Stomach smooth muscle (tissue), 2 donors: ENCODE measurements around the gene FAF1.

ENCODE experiments used
- H3K27ac ChIP-seq: one replicate; pipeline ENCODE4 v1.7.0; 2013; ENCODE audit warnings: mild to moderate bottlenecking, low read length, inconsistent platforms
- H3K27me3 ChIP-seq, 2 donors: one replicate each; pipeline ENCODE4 v1.7.0; 2013; ENCODE audit warnings: low read length in 2 of 2; ENCODE audit not compliant: insufficient read depth in 2 of 2, control insufficient read depth in 1 of 2
- H3K36me3 ChIP-seq, 2 donors: one replicate each; pipeline ENCODE4 v1.7.0; 2013; ENCODE audit warnings: low read length in 2 of 2; ENCODE audit not compliant: control insufficient read depth in 2 of 2, insufficient read depth in 2 of 2
- H3K4me1 ChIP-seq: one replicate; pipeline ENCODE4 v1.7.0; 2013; ENCODE audit warnings: low read length; ENCODE audit not compliant: control insufficient read depth, insufficient read depth
- H3K4me3 ChIP-seq, 2 donors: one replicate each; pipeline ENCODE4 v1.7.0; 2013; ENCODE audit warnings: low read length in 2 of 2
- H3K9ac ChIP-seq, 2 donors: one replicate each; pipeline ENCODE4 v1.7.0; 2013; ENCODE audit warnings: low read length in 2 of 2, mild to moderate bottlenecking in 1 of 2
- H3K9me3 ChIP-seq, 2 donors: one replicate each; pipeline ENCODE4 v1.7.0; 2013; ENCODE audit warnings: low read length in 2 of 2; ENCODE audit not compliant: control insufficient read depth in 2 of 2
- donor health status: healthy.
- donor health status: Pancreatic carcinoma.

Gene FAF1

GRCh38 chr1:50667710-50668356, 292.2 kb downstream of the FAF1 start:
- Histone ChIP-seq H3K4me3 (no peak overlapping the region), H3K36me3 (no peaks in the 10 kb centered on the region), H3K9me3 (no peaks in the 10 kb centered on the region), H3K27me3 (no peaks in the 10 kb centered on the region), H3K27ac (no peak overlapping the region), H3K4me1 (no peaks in the 10 kb centered on the region), H3K9ac (no peak overlapping the region)

GRCh38 chr1:50667272-50667671, 292.8 kb downstream of the FAF1 start:
- H3K4me1 ChIP-seq: no peaks in the 10 kb centered on the region
- H3K9ac ChIP-seq: no peak overlapping the region
- H3K4me3 ChIP-seq: no peak overlapping the region
- H3K27ac ChIP-seq: no peak overlapping the region
- no peaks in the 10 kb centered on the region for H3K27me3 ChIP-seq
- no peaks in the 10 kb centered on the region for H3K9me3 ChIP-seq
- no peaks in the 10 kb centered on the region for H3K36me3 ChIP-seq

GRCh38 chr1:50666849-50667248, 293.2 kb downstream of the FAF1 start:
- Histone ChIP-seq H3K27ac (no peak overlapping the region), H3K36me3 (no peaks in the 10 kb centered on the region)

GRCh38 chr1:50665413-50665812, 294.7 kb downstream of the FAF1 start:
- no peaks in the 10 kb centered on the region for H3K27me3 ChIP-seq
- H3K9me3 ChIP-seq: no peaks in the 10 kb centered on the region
- H3K36me3 ChIP-seq: no peaks in the 10 kb centered on the region
- H3K27ac ChIP-seq: no peak overlapping the region
- no peak overlapping the region for H3K9ac ChIP-seq
- no peak overlapping the region for H3K4me3 ChIP-seq
- H3K4me1 ChIP-seq: no peaks in the 10 kb centered on the region

More at GRCh38 chr1:50666849-50667248, 293.2 kb downstream of the FAF1 start:
- no peak overlapping the region for H3K4me3 ChIP-seq
- no peaks in the 10 kb centered on the region for H3K9me3 ChIP-seq
- H3K4me1 ChIP-seq: no peaks in the 10 kb centered on the region
- no peak overlapping the region for H3K9ac ChIP-seq
- no peaks in the 10 kb centered on the region for H3K27me3 ChIP-seq

GRCh38 chr1:50661626-50662025, 298.4 kb downstream of the FAF1 start:
- Histone ChIP-seq H3K36me3 (no peaks in the 10 kb centered on the region), H3K27me3 (no peaks in the 10 kb centered on the region), H3K4me1 (no peaks in the 10 kb centered on the region), H3K4me3 (no peak overlapping the region), H3K27ac (no peak overlapping the region), H3K9me3 (no peaks in the 10 kb centered on the region), H3K9ac (no peak overlapping the region)

GRCh38 chr1:50659107-50659662, 300.9 kb downstream of the FAF1 start:
- Histone ChIP-seq H3K4me3 (no peak overlapping the region), H3K4me1 (no peaks in the 10 kb centered on the region), H3K27ac (no peak overlapping the region), H3K36me3 (no peaks in the 10 kb centered on the region), H3K9me3 (no peaks in the 10 kb centered on the region), H3K9ac (no peak overlapping the region), H3K27me3 (no peaks in the 10 kb centered on the region)

- Histone ChIP-seq H3K4me1 (no peaks in the 10 kb centered on the region), H3K27me3 (no peaks in the 10 kb centered on the region), H3K9ac (no peak overlapping the region), H3K4me3 (no peak overlapping the region), H3K36me3 (no peaks in the 10 kb centered on the region), H3K9me3 (no peaks in the 10 kb centered on the region), H3K27ac (no peak overlapping the region)
These were observed 301.5 kb downstream of the FAF1 start for GRCh38 chr1:50658459-50659076.

- H3K9ac ChIP-seq: no peak overlapping the region
- H3K27me3 ChIP-seq: no peaks in the 10 kb centered on the region
- no peak overlapping the region for H3K4me3 ChIP-seq
- no peaks in the 10 kb centered on the region for H3K4me1 ChIP-seq
- H3K36me3 ChIP-seq: no peaks in the 10 kb centered on the region
- H3K9me3 ChIP-seq: no peaks in the 10 kb centered on the region
- H3K27ac ChIP-seq: no peak overlapping the region
These were observed 303.1 kb downstream of the FAF1 start for GRCh38 chr1:50656931-50657330.

GRCh38 chr1:50651476-50652263, 308.4 kb downstream of the FAF1 start:
- Histone ChIP-seq H3K27me3 (no peaks in the 10 kb centered on the region), H3K4me3 (no peak overlapping the region), H3K36me3 (no peaks in the 10 kb centered on the region), H3K27ac (no peak overlapping the region), H3K9ac (no peak overlapping the region), H3K4me1 (no peaks in the 10 kb centered on the region), H3K9me3 (no peaks in the 10 kb centered on the region)

- Histone ChIP-seq H3K27me3 (no peaks in the 10 kb centered on the region), H3K9me3 (no peaks in the 10 kb centered on the region), H3K4me3 (no peak overlapping the region), H3K27ac (no peak overlapping the region), H3K9ac (no peak overlapping the region), H3K4me1 (no peaks in the 10 kb centered on the region), H3K36me3 (no peaks in the 10 kb centered on the region)
These were observed 313.5 kb downstream of the FAF1 start for GRCh38 chr1:50646526-50646925.
